Glomerular visceral epithelial cell (primary cell): Measurements from ENCODE around the gene GLRX5.
A peak's percentile ranks its signal among the peaks of the same experiment; 100 is the strongest.
"Not testable (repeated sequence)": the region's sequence is repeated elsewhere in the genome, so short reads cannot be mapped to it uniquely, and the experiment has no call there.

Source experiments
- DNase-seq: peaks from one replicate; pipeline ENCODE4 v3.0.0-alpha.2; 2016; ENCODE audit errors: extremely low spot score

GLRX5 gene

GRCh38 chr14:95498622-95499353 lies 36.1 kb upstream of the GLRX5 start:
- DNase-seq: no peak

DNA sequence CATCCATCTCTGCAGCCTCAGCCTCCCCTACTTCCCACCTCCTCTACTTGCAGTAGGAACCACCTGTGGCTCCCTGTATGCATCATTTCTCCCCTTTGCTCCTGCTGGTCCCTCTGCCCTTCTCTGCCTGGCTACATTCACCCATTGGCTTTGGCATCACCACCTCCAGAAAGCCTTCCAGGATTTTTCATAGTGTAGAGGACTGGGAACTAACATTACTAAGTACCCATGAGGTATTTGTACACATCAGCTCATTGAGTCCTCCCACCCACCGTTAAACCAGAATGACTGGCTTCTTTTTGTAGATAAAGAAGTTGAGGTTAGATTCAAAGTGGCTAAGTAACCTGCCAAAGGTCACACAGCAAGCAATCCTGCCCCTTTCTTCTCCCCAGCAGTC lies 35.5 kb upstream of the GLRX5 start:
- no peak for DNase-seq

DNA sequence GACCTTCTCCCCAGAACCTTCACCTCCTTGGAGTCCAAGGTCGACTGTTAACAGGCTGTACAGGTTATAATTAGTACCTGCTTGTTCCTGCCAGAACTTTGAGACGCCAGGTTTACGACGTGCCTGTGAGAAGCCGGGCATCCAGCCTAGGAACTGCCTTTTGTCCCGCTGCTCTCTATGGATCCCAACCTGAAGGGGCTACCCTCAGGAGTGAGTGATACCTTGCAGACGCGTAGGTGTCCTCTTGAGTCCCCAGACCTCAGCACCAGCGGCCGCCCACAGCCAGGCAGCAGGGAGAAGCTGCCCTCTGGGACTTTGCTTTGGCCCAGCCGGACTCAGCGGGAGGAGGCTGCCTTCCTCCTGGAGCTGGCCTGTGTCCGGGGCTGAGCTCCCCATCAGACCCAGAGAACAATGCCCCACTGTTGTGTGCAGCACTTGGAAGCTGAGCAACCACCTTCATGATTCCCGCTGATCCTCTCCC lies 34.6 kb upstream of the GLRX5 start:
- DNase-seq: no peak

DNA sequence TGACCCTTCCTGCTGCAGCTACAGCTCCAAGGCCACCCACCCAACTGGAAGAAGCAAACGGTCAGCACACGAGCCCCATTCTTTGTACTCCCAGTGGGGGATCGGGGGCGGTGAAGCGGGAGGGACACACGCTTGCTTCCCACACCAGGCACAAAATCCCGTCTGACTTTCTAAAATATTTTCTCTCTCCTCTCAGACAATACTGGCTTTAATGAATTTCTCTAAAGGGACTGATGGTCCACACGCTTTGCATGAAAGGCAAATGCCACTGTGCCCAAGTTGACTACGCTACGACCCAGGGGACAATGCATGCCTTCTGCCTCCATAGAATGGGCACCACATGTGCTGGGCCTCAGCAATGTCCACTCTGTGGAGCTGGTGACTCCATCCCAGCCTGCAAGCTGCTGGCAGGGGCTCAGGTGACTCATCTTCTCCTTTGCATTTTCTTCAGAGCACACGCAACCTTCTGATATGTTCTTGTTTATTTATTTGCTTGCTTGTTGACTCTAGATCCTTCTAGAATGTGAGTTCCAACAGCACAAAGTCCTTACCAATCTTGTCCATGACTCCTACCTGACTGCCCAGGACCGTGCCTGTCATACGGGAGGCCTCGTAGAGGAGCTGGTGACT lies 34.0 kb upstream of the GLRX5 start:
- no peak for DNase-seq

DNA sequence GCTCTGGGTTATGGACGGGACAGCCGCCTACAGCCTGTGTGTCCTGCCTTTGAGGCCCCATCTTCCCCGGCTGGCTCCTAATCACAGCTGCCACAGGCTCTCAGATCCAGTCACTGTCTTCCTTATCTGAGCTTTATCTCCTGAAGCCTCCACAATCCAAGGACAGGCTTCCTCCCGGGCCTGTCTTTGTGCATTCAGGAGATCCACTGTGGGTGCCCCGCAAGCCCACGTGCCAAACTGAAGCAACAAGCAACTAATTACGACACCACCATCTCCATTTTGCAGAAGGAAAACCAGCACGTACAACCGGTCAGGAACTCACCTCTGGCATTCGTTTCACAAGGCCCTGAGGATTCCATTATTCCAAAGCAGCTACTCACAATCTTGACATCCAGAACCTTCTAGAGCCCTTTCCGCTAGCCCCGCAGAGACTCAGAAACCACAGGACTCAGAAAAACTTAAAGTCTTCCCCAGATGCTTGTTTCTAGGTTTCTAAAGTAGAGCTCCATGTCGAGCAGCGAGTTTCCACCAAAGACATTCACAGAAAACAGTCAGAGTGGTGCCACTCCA lies 32.4 kb upstream of the GLRX5 start:
- no peak for DNase-seq

DNA sequence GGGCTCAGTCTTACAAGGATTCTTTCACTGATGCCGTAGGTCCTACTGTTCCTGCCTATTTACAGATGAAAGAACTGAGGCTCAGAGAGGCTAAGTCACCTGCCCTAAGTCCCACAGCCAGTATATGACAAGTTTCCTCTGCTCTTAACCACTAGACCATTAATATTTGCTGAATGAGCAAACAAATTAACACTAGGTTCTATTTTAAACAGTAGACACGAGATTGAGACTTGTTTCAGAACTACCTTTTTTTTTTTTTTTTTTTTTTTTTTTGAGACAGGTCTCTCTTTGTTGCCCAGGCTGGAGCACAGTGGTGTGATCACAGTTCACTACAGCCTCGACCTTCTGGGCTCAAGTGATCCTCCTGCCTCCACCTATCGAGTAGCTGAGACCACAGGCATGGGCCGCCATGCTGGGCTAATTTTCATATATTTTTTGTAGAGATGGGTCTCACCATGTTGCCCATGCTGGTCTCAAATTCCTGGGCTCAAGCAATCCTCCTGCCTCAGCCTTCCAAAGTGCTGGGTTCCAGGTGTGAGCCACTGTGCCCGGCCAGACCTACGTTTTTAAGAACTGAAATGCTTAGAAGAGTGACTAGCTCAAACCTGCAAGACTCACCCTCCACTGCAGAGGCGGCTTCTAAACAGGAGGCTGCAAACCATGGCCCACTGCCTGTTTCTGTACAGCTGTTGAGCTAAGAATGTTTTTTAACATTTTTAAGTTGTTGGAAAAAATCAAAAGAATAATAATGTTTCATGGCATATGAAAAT lies 31.3 kb upstream of the GLRX5 start:
- no peak for DNase-seq

- DNase-seq: peak; percentile 33
These were observed 30.5 kb upstream of the GLRX5 start for GRCh38 chr14:95504135-95505029.

- no peak for DNase-seq
These were observed 29.7 kb upstream of the GLRX5 start for GRCh38 chr14:95505030-95505589.

- peak; percentile 93 for DNase-seq
These were observed 27.7 kb upstream of the GLRX5 start for GRCh38 chr14:95507174-95507573.

DNA sequence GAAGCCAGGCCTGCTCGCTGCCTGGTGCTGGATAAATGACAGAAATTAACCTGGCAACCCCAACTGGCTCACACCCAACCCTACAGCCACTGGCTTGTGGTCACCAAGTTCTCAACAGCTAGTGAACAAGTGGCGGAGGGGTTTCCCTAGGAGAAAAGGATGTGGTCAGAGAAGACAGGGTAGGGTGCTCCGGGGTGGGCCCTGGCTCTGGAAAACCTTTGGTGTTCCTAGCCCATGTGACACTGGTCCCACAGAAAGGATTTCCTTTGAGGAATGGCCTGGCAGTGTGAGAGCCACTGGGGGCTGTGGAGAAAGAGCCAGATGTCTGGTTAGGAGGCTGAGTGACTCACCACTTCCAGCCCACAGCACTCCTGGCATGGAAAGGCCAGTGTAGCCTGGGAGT lies 27.1 kb upstream of the GLRX5 start:
- DNase-seq: peak; percentile 94

DNA sequence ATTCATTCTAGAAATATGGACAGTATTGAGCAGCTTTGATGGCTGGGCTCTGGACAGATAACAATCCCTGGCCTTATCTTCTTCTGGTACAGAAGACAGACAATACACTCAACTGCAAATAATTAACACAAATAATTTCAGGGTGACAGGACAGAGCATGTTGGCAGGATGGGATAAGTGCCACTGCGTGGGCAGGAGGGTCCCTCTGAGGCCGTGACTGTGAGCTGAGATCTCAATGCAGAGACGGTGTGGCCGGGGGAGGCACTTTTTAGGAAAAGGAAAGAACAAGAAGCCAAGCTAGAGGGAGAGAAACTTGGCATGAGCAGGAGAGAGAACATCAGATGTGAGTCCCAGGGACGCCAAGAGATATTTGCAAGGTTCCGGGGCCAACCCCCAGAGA lies 26.5 kb upstream of the GLRX5 start:
- no peak for DNase-seq

DNA sequence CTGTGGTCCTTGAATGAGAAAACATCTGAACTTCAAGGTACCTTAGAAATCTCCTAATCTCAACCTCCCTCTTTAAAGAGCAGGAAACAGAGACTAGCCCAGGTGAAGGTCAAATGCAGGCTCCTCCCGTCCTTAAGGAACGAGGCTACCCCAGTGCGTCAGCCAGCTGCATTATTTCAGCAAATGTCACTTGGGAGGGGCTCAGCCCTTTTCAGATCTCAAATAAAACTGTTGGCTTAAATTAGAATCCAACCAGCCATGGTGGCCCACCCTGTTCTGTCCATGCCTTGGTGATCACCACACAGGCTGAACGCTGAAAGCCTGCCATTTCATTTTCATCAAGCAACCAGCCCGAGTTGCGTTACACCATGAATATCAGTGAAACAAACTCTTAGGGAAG lies 25.4 kb upstream of the GLRX5 start:
- DNase-seq: no peak

DNA sequence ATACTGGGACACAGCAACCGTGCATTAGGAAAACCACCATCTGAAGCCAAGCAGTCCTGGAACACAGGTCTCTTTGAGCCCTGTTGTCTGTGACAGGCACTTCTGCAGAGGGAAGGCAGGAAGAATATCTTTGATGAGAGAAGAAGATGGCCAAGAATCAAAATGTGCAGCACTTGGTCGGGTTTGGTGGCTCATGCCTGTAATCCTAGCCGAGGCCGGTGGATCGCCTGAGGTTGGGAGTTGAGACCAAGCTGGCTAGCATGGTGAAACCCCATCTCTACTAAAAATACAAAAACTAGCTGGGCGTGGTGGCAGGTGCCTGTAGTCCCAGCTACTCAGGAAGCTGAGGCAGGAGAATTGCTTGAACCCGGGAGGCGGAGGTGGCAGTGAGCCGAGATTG lies 24.5 kb upstream of the GLRX5 start:
- DNase-seq: not testable (repeated sequence)

DNA sequence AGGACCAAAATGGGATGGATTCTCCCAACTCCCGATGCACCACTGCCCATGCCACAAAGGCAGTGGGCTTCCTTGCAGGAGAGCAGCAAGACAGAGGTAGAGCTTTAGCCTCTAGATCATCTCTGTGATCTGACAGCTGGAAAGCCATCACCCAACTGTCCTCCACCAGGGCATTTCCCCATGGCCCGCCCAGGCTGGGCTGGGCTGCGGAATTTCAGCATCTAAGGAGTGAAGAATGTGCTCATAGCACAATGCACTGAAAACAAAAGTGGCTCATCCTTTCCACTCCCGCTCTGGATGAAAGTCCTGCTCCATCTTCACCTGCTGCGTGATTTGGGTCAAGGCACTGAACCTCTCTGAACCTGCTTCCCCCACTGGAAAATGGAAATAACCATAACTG lies 24.0 kb upstream of the GLRX5 start:
- DNase-seq: no peak

DNA sequence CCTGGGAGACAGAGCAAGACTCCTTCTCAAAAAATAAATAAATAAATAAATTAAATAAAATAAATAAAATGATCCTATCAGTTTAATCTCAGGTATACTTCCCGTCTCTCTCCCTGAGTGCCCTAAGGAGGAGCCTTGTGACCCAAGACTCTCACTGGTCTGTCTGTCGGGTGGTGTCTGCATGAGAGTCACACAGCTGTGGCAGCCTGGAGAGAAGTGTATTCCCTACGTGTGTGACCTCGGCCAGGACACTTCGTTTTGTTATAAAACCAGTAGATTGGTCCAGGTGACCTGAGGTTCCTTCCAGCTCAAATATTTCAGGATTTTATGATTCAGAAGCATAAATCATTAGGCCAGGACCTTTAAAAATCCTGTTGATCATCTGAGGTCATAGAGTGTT lies 23.2 kb upstream of the GLRX5 start:
- DNase-seq: no peak

GRCh38 chr14:95513291-95513690 lies 21.6 kb upstream of the GLRX5 start:
- DNase-seq: no peak

GRCh38 chr14:95514131-95515079 lies 20.4 kb upstream of the GLRX5 start:
- DNase-seq: no peak

DNA sequence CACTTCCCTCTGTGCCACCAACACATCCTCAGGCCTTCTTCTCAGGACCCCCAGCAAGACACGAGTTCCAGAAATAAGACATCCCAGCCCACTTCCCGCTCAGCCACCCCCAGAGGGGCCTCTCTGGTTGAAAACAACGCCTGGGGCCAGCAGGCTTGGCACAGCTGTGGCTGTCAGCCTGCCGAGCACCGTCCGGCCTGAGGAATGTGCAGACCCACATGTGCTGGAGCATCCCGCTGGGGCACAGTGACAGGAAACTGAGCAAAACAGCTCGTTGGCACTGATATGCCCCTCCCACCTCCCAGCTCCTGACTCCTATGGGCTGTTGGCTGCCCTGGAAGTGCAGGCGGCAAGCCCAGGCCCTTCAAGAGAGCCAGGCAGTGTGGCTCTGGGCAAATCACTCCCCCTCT lies 19.8 kb upstream of the GLRX5 start:
- DNase-seq: no peak

DNA sequence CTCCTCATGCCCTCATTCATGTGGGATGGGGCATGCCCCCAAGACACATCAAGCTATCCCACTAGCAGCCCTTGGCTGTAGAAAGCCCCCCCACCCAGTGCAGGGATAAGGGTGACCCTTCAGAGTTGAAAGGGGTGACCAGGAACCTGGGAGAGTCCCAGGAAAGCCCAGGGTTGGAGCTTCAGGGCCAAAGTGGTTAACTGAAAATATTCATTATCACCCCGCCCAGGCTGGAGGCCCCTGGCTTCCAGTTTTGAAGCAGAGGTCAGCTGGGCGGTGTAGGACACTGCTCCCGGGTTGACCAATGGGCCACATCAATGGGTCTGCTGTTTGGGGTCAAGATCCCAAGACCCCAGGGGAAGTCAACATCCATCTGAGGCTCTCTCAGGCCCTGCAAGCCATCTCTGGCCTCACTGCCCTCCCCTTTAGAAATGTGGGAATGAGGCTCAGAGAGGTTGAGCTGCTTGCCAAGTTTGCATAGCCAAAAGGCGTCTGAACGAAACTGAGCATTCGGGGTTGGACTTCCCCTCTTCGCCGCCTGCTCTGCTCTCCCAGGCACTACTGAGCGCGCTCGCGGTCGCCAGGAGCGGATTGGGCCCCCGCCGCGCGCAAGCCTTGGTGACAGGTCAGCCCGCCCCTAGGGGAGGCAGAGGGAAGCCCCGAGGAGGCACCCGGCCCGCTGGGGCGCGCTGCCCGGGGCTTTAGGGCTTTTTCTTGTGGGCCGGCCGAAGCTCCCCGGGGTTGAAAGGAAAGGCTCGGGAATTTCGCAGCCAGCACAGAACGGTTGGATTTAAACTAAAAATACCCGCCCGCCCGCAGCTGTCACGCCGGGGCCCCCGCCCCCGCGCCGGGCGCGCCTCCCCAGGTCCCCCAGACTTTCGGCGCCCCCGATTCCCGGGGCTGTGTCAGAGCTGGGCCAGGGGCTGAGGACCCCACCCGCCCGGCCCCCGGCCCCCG lies 19.0 kb upstream of the GLRX5 start:
- DNase-seq: peak; percentile 59
